Calu3 (cell line): ENCODE measurements around the gene NDST3. TPM values are rescaled to one million over a fixed set of nuclear protein-coding genes. Genes with fewer than 3 reads are reported as not detected.
A peak's percentile ranks its signal among the peaks of the same experiment; 100 is the strongest.

Experiments used
- BruUV-seq: library from RNA; stranded (reverse); fragments of 400-500 nt; replicated peaks from 2 replicates; lab custom pipeline; 2021; lab: Mats Ljungman, UMichigan
- CTCF ChIA-PET: fragments of 300-600 bp; sonication (Branson Sonifier 250); formaldehyde crosslinking; loops from one replicate; lab custom pipeline; 2022; ENCODE audit warnings: antibody characterized with exemption; lab: Charles Lee
- DNase-seq: peaks from one replicate; pipeline ENCODE4 v3.0.0; 2022
- H3K27ac Mint-ChIP-seq: one replicate; pipeline ENCODE4 v1.8.0; 2022; ENCODE audit warnings: mixed read lengths; ENCODE audit not compliant: unreplicated experiment
- H3K27me3 Mint-ChIP-seq: one replicate; pipeline ENCODE4 v1.8.0; 2022; ENCODE audit warnings: mixed read lengths; ENCODE audit not compliant: unreplicated experiment
- H3K36me3 Mint-ChIP-seq: one replicate; pipeline ENCODE4 v1.8.0; 2022; ENCODE audit warnings: mild to moderate bottlenecking, moderate library complexity, mixed read lengths; ENCODE audit not compliant: insufficient read depth, unreplicated experiment
- H3K4me1 Mint-ChIP-seq: one replicate; pipeline ENCODE4 v1.8.0; 2022; ENCODE audit warnings: mild to moderate bottlenecking, low read depth, mixed read lengths; ENCODE audit not compliant: unreplicated experiment
- H3K4me3 Mint-ChIP-seq: one replicate; pipeline ENCODE4 v1.8.0; 2022; ENCODE audit warnings: mild to moderate bottlenecking, low read depth, moderate library complexity, mixed read lengths; ENCODE audit not compliant: unreplicated experiment
- H3K9me3 Mint-ChIP-seq: one replicate; pipeline ENCODE4 v1.8.0; 2022; ENCODE audit warnings: low read depth, mixed read lengths; ENCODE audit not compliant: unreplicated experiment
- CTCF ChIP-seq: fragments of 200-600 bp; IDR thresholded peaks from one replicate; pipeline ENCODE4 v1.8.0; 2022; ENCODE audit warnings: antibody characterized with exemption; ENCODE audit not compliant: unreplicated experiment
- intact Hi-C: fragments of 100-400 bp; cut with micrococcal nuclease; formaldehyde crosslinking; loops from one replicate; pipeline ENCODE4 v1.10.0; 2022; ENCODE audit not compliant: unreplicated experiment
- total RNA-seq: library from RNA; stranded (reverse); gene quantifications from 2 replicates; pipeline ENCODE4 v1.2.3, GENCODE V29; 2022

NDST3 gene
- total RNA-seq, 1 experiment from 2014 or later, result 0.12 TPM

GRCh38 chr4:118277243-118277642 is 243.0 kb downstream of the NDST3 start:
- Mint-ChIP-seq H3K4me3 (peak overlapping the region; percentile 80), H3K9me3 (no peaks in the 10 kb centered on the region), H3K27me3 (no peaks in the 10 kb centered on the region), H3K27ac (no peak overlapping the region), H3K36me3 (peaks cover 43% of the 10 kb centered on the region), H3K4me1 (peaks cover 9% of the 10 kb centered on the region)
- no peak for TF ChIP-seq CTCF
- CTCF ChIA-PET, result no interaction called here
- intact Hi-C loops, result no loop called here
- BruUV-seq, result no TSS peak
- no peak for DNase-seq

GRCh38 chr4:118278473-118279274 is 244.4 kb downstream of the NDST3 start:
- CTCF ChIA-PET, result no interaction called here
- H3K9me3 Mint-ChIP-seq, result no peaks in the 10 kb centered on the region
- BruUV-seq, result no TSS peak

GRCh38 chr4:118279328-118279727 is 245.0 kb downstream of the NDST3 start:
- H3K4me3 Mint-ChIP-seq, result peak overlapping the region; percentile 80
- CTCF ChIA-PET, result interaction anchor here (0.7 kb wide), 1 partner anchor 73 kb away, joined by 5 read pairs; the partner anchor contains the start of gene PRSS12
- peak overlapping the region; percentile 97 for H3K27ac Mint-ChIP-seq
- H3K27me3 Mint-ChIP-seq, result no peaks in the 10 kb centered on the region
- no peaks in the 10 kb centered on the region for H3K9me3 Mint-ChIP-seq
- TSS peak; percentile 88 for BruUV-seq
- TF ChIP-seq CTCF, result no peak
- peaks cover 29% of the 10 kb centered on the region for H3K4me1 Mint-ChIP-seq
- DNase-seq, result no peak
- intact Hi-C loops, result no loop called here
- peaks cover 49% of the 10 kb centered on the region for H3K36me3 Mint-ChIP-seq

More at GRCh38 chr4:118278473-118279274, 244.4 kb downstream of the NDST3 start:
- Mint-ChIP-seq H3K36me3 (peaks cover 49% of the 10 kb centered on the region), H3K4me1 (peaks cover 23% of the 10 kb centered on the region), H3K4me3 (peak overlapping the region; percentile 80), H3K27me3 (no peaks in the 10 kb centered on the region), H3K27ac (peak overlapping the region; percentile 97)
- intact Hi-C loops, result no loop called here
- no peak for TF ChIP-seq CTCF
- peak; percentile 95 for DNase-seq

GRCh38 chr4:118279920-118280432 is 245.7 kb downstream of the NDST3 start:
- DNase-seq, result no peak
- no TSS peak for BruUV-seq
- peak overlapping the region; percentile 80 for H3K4me3 Mint-ChIP-seq
- H3K27ac Mint-ChIP-seq, result peak overlapping the region; percentile 97
- intact Hi-C loops, result loop anchor here (5.0 kb wide), 2 partner anchors 137 to 227 kb away; no protein-coding TSS in a partner anchor
- no peak for TF ChIP-seq CTCF
- no peaks in the 10 kb centered on the region for H3K9me3 Mint-ChIP-seq
- H3K4me1 Mint-ChIP-seq, result peaks cover 36% of the 10 kb centered on the region
- CTCF ChIA-PET, result interaction anchor here (0.7 to 1.5 kb wide), 2 partner anchors 73 kb away, joined by 5 to 8 read pairs; partner anchors contain the start of gene PRSS12
- H3K27me3 Mint-ChIP-seq, result no peaks in the 10 kb centered on the region
- peaks cover 49% of the 10 kb centered on the region for H3K36me3 Mint-ChIP-seq
